SK-N-SH treated with all-trans-retinoic acid at 6 μM for 48 hours (cell line): ENCODE data around the gene NKD2.

ENCODE experiments used
- ATAC-seq: fragments of 200-7000 bp; cut with Tn5 transposase; 3 replicates; pipeline ENCODE4 v1.9.1; 2020; ENCODE audit warnings: mild to moderate bottlenecking, moderate library complexity
- ARNTL ChIP-seq: fragments of 450-650 bp; formaldehyde crosslinking; IDR thresholded peaks from 2 replicates; pipeline ENCODE4 v1.5.0; 2020; ENCODE audit warnings: low read depth, mild to moderate bottlenecking, moderate library complexity, borderline replicate concordance
- BACH2 ChIP-seq: fragments of 250-450 bp; sonication (Bioruptor Pico); IDR thresholded peaks from 2 replicates; pipeline ENCODE4 v1.9.0; 2021; ENCODE audit warnings: mild to moderate bottlenecking, borderline replicate concordance
- CSDC2 ChIP-seq: fragments of 250-450 bp; sonication (Bioruptor Pico); IDR thresholded peaks from 2 replicates; pipeline ENCODE4 v1.5.0; 2020; ENCODE audit warnings: mild to moderate bottlenecking, moderate library complexity
- ESRRG ChIP-seq: fragments of 250-450 bp; sonication (Bioruptor Pico); IDR thresholded peaks from 2 replicates; pipeline ENCODE4 v1.6.1; 2021; ENCODE audit warnings: mild to moderate bottlenecking
- GLIS3 ChIP-seq: fragments of 250-450 bp; sonication (Bioruptor Pico); IDR thresholded peaks from 2 replicates; pipeline ENCODE4 v1.5.0; 2020; ENCODE audit warnings: mild to moderate bottlenecking, moderate library complexity
- ISL1 ChIP-seq: fragments of 250-450 bp; sonication (Bioruptor Pico); IDR thresholded peaks from 2 replicates; pipeline ENCODE4 v2.1.2; 2022; ENCODE audit warnings: mild to moderate bottlenecking, moderate library complexity
- OSR1 ChIP-seq: fragments of 250-450 bp; sonication (Bioruptor Pico); IDR thresholded peaks from 2 replicates; pipeline ENCODE4 v1.8.0; 2022; ENCODE audit warnings: moderate library complexity, mild to moderate bottlenecking, inconsistent platforms
- PPARA ChIP-seq: fragments of 250-450 bp; sonication (Bioruptor Pico); IDR thresholded peaks from 2 replicates; pipeline ENCODE4 v1.5.0; 2020; ENCODE audit warnings: mild to moderate bottlenecking, borderline replicate concordance
- RARB ChIP-seq: fragments of 250-450 bp; sonication (Bioruptor Pico); IDR thresholded peaks from 2 replicates; pipeline ENCODE4 v1.8.0; 2021; ENCODE audit warnings: mild to moderate bottlenecking, moderate library complexity
- SNAI2 ChIP-seq: fragments of 250-450 bp; sonication (Bioruptor Pico); IDR thresholded peaks from 2 replicates; pipeline ENCODE4 v1.5.0; 2020; ENCODE audit warnings: mild to moderate bottlenecking, moderate library complexity
- TCF4 ChIP-seq: fragments of 250-450 bp; sonication (Bioruptor Pico); IDR thresholded peaks from 2 replicates; pipeline ENCODE4 v1.8.0; 2021; ENCODE audit warnings: mild to moderate bottlenecking, moderate library complexity, borderline replicate concordance
- TOX ChIP-seq: fragments of 250-450 bp; sonication (Bioruptor Pico); IDR thresholded peaks from 2 replicates; pipeline ENCODE4 v1.8.0; 2021; ENCODE audit warnings: mild to moderate bottlenecking, moderate library complexity, borderline replicate concordance
- ZC3H10 ChIP-seq: fragments of 250-450 bp; sonication (Bioruptor Pico); IDR thresholded peaks from 2 replicates; pipeline ENCODE4 v1.5.1; 2021; ENCODE audit warnings: mild to moderate bottlenecking, moderate library complexity
- ZFP3 ChIP-seq: fragments of 250-450 bp; sonication (Bioruptor Pico); IDR thresholded peaks from 2 replicates; pipeline ENCODE4 v1.5.0; 2020; ENCODE audit warnings: mild to moderate bottlenecking, moderate library complexity
- ZFP30 ChIP-seq: fragments of 450-650 bp; formaldehyde crosslinking; IDR thresholded peaks from 2 replicates; pipeline ENCODE4 v1.5.0; 2022; ENCODE audit warnings: mild to moderate bottlenecking, moderate library complexity
- ZNF565 ChIP-seq: fragments of 450-650 bp; formaldehyde crosslinking; conservative IDR thresholded peaks from 2 replicates; pipeline ENCODE4 v1.5.0; 2020; ENCODE audit warnings: low read depth, mild to moderate bottlenecking, moderate library complexity
- ZNF70 ChIP-seq: fragments of 450-650 bp; formaldehyde crosslinking; IDR thresholded peaks from 2 replicates; pipeline ENCODE4 v1.5.0; 2020; ENCODE audit warnings: mild to moderate bottlenecking, moderate library complexity
- ZNF8 ChIP-seq: fragments of 450-650 bp; formaldehyde crosslinking; IDR thresholded peaks from 2 replicates; pipeline ENCODE4 v1.5.0; 2020; ENCODE audit warnings: mild to moderate bottlenecking, moderate library complexity
- TF ChIP-seq, protein P1 (sequence below): fragments of 250-450 bp; sonication (Bioruptor Pico); IDR thresholded peaks from 2 replicates; pipeline ENCODE4 v1.5.1; 2020; ENCODE audit warnings: low read depth, mild to moderate bottlenecking, moderate library complexity
- TF ChIP-seq, protein P2 (sequence below): fragments of 250-450 bp; sonication (Bioruptor Pico); IDR thresholded peaks from 2 replicates; pipeline ENCODE4 v1.8.0; 2020; ENCODE audit warnings: mild to moderate bottlenecking, moderate library complexity, borderline replicate concordance
- TF ChIP-seq, protein P3 (sequence below): fragments of 250-450 bp; sonication (Bioruptor Pico); IDR thresholded peaks from 2 replicates; pipeline ENCODE4 v1.8.0; 2021; ENCODE audit warnings: low read depth, mild to moderate bottlenecking, moderate library complexity, borderline replicate concordance
- TF ChIP-seq, protein P4 (sequence below): fragments of 250-450 bp; sonication (Bioruptor Pico); IDR thresholded peaks from 2 replicates; pipeline ENCODE4 v1.5.0; 2020; ENCODE audit warnings: mild to moderate bottlenecking, moderate library complexity
- TF ChIP-seq, protein P5 (sequence below): fragments of 250-450 bp; sonication (Bioruptor Pico); IDR thresholded peaks from 2 replicates; pipeline ENCODE4 v1.5.1; 2021; ENCODE audit warnings: mild to moderate bottlenecking, moderate library complexity

NKD2 gene

DNA sequence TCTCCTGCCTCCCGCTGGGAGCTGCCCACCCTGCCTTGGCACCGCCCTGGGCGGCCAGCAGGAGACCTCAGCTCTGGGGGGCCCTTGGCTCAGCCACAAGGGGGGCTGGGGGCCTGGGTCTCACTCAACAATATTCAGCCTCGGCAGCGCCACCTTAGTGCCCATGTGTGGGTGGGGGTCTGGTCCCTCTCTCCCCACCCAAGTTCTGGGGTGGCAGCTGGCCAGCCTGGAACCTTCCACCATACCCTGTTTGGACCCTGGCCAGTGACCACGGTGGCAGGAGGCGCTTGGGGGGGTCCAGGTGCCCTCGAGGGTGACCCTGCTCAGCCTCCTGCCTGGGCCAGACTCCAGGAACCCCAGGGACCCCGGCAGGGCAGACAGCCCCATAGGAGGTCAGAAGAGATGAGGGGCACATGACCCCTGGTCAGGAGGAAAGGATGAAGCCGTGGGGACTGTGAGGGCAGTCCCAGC lies 22.2 kb downstream of the NKD2 start (continued):
- TF ChIP-seq ZC3H10, result no peak
- TF ChIP-seq GLIS3 (CRISPR knock-in tag), result no peak
- TF ChIP-seq, all 23 proteins: peak for 0

DNA sequence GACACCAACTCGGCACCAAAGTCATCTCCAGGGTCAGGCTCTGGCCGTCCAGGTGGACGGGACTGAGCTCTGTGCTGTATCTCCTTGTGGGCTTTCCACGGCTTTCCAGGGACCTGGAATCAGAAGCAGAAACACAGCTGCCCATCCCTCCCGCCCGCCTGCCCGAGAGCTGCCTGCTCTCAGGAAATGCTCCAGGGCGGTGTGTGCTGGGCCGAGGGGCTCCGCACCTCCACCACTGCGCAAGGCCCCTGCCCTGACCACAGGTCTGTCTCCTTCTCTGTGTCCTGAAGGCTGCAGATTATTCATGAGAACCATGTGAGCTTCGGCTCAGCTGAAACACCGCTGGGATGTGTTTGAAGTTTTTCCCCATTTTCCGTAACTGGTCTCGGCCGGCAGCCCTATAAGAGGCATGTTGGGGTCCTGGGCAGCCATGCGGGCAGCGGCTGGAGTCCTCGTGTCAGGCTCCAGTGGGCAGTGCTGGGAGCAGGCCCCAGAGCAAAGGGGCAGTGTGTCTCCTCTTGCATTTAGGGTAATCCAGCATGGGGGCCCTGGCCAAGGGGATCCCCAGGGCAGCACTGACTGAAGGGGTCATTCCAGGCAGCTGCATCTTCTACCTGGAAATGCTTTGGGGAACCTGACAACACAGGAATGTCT lies 22.8 kb downstream of the NKD2 start:
- no peak for TF ChIP-seq ZNF8 (CRISPR knock-in tag)
- TF ChIP-seq RARB (CRISPR knock-in tag), result no peak
- TF ChIP-seq GLIS3 (CRISPR knock-in tag), result no peak
- no peak for TF ChIP-seq ZC3H10
- TF ChIP-seq ZFP3 (CRISPR knock-in tag), result no peak
- TF ChIP-seq, protein P1, sequence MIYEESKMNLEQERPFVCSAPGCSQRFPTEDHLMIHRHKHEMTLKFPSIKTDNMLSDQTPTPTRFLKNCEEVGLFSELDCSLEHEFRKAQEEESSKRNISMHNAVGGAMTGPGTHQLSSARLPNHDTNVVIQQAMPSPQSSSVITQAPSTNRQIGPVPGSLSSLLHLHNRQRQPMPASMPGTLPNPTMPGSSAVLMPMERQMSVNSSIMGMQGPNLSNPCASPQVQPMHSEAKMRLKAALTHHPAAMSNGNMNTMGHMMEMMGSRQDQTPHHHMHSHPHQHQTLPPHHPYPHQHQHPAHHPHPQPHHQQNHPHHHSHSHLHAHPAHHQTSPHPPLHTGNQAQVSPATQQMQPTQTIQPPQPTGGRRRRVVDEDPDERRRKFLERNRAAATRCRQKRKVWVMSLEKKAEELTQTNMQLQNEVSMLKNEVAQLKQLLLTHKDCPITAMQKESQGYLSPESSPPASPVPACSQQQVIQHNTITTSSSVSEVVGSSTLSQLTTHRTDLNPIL (CRISPR knock-in tag), result no peak
- TF ChIP-seq CSDC2, result no peak
- no peak for TF ChIP-seq ZFP30 (CRISPR knock-in tag)
- TF ChIP-seq, protein P2, sequence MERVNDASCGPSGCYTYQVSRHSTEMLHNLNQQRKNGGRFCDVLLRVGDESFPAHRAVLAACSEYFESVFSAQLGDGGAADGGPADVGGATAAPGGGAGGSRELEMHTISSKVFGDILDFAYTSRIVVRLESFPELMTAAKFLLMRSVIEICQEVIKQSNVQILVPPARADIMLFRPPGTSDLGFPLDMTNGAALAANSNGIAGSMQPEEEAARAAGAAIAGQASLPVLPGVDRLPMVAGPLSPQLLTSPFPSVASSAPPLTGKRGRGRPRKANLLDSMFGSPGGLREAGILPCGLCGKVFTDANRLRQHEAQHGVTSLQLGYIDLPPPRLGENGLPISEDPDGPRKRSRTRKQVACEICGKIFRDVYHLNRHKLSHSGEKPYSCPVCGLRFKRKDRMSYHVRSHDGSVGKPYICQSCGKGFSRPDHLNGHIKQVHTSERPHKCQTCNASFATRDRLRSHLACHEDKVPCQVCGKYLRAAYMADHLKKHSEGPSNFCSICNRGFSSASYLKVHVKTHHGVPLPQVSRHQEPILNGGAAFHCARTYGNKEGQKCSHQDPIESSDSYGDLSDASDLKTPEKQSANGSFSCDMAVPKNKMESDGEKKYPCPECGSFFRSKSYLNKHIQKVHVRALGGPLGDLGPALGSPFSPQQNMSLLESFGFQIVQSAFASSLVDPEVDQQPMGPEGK (CRISPR knock-in tag), result no peak
- no peak for TF ChIP-seq ZNF70 (CRISPR knock-in tag)
- no peak for TF ChIP-seq TCF4 (CRISPR knock-in tag)
- no peak for TF ChIP-seq PPARA (CRISPR knock-in tag)
- TF ChIP-seq ESRRG (CRISPR knock-in tag), result no peak
- no peak for TF ChIP-seq ZNF565 (CRISPR knock-in tag)
- TF ChIP-seq, protein P3, sequence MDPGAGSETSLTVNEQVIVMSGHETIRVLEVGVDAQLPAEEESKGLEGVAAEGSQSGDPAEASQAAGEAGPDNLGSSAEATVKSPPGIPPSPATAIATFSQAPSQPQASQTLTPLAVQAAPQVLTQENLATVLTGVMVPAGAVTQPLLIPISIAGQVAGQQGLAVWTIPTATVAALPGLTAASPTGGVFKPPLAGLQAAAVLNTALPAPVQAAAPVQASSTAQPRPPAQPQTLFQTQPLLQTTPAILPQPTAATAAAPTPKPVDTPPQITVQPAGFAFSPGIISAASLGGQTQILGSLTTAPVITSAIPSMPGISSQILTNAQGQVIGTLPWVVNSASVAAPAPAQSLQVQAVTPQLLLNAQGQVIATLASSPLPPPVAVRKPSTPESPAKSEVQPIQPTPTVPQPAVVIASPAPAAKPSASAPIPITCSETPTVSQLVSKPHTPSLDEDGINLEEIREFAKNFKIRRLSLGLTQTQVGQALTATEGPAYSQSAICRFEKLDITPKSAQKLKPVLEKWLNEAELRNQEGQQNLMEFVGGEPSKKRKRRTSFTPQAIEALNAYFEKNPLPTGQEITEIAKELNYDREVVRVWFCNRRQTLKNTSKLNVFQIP (CRISPR knock-in tag), result no peak
- TF ChIP-seq ARNTL, result no peak
- no peak for TF ChIP-seq BACH2 (CRISPR knock-in tag)
- no peak for TF ChIP-seq TOX (CRISPR knock-in tag)
- TF ChIP-seq SNAI2 (CRISPR knock-in tag), result no peak
- TF ChIP-seq ISL1, result no peak
- no peak for ATAC-seq

DNA sequence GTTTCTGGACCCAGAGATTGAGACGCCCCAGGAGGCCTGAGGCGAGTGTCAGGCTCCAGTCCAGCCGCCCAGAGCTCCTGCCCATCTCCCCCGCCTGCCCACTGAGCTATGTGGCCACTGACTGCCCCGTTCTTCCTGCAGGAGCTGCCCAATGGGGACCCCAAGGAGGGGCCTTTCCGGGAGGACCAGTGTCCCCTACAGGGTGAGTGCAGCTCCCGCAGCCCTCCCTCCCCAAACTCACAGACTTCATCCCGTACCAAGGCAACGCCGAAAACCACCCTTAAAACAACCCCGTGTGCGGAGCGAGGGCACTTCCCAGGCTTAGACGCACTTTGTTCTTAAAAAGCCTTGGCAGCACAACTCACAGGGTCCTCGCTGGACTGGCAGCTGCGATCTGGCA lies 23.4 kb downstream of the NKD2 start:
- ATAC-seq, result no peak
- TF ChIP-seq, protein P2 (CRISPR knock-in tag), result no peak
- TF ChIP-seq, protein P3 (CRISPR knock-in tag), result no peak
- TF ChIP-seq, protein P1 (CRISPR knock-in tag), result no peak
- TF ChIP-seq ZNF565 (CRISPR knock-in tag), result no peak
- TF ChIP-seq TOX (CRISPR knock-in tag), result no peak
- TF ChIP-seq SNAI2 (CRISPR knock-in tag), result no peak
- no peak for TF ChIP-seq TCF4 (CRISPR knock-in tag)
- TF ChIP-seq ARNTL, result no peak
- no peak for TF ChIP-seq ZC3H10
- TF ChIP-seq ZNF70 (CRISPR knock-in tag), result no peak
- TF ChIP-seq, protein P4, sequence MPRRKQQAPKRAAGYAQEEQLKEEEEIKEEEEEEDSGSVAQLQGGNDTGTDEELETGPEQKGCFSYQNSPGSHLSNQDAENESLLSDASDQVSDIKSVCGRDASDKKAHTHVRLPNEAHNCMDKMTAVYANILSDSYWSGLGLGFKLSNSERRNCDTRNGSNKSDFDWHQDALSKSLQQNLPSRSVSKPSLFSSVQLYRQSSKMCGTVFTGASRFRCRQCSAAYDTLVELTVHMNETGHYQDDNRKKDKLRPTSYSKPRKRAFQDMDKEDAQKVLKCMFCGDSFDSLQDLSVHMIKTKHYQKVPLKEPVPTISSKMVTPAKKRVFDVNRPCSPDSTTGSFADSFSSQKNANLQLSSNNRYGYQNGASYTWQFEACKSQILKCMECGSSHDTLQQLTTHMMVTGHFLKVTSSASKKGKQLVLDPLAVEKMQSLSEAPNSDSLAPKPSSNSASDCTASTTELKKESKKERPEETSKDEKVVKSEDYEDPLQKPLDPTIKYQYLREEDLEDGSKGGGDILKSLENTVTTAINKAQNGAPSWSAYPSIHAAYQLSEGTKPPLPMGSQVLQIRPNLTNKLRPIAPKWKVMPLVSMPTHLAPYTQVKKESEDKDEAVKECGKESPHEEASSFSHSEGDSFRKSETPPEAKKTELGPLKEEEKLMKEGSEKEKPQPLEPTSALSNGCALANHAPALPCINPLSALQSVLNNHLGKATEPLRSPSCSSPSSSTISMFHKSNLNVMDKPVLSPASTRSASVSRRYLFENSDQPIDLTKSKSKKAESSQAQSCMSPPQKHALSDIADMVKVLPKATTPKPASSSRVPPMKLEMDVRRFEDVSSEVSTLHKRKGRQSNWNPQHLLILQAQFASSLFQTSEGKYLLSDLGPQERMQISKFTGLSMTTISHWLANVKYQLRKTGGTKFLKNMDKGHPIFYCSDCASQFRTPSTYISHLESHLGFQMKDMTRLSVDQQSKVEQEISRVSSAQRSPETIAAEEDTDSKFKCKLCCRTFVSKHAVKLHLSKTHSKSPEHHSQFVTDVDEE (CRISPR knock-in tag), result no peak
- no peak for TF ChIP-seq PPARA (CRISPR knock-in tag)
- TF ChIP-seq OSR1 (CRISPR knock-in tag), result no peak
- no peak for TF ChIP-seq RARB (CRISPR knock-in tag)
- TF ChIP-seq, protein P5, sequence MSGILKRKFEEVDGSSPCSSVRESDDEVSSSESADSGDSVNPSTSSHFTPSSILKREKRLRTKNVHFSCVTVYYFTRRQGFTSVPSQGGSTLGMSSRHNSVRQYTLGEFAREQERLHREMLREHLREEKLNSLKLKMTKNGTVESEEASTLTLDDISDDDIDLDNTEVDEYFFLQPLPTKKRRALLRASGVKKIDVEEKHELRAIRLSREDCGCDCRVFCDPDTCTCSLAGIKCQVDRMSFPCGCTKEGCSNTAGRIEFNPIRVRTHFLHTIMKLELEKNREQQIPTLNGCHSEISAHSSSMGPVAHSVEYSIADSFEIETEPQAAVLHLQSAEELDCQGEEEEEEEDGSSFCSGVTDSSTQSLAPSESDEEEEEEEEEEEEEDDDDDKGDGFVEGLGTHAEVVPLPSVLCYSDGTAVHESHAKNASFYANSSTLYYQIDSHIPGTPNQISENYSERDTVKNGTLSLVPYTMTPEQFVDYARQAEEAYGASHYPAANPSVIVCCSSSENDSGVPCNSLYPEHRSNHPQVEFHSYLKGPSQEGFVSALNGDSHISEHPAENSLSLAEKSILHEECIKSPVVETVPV (CRISPR knock-in tag), result no peak
